ENCODE data around the gene ARHGAP42.

ARHGAP42 gene

GRCh38 chr11:100969008-100969407, 281.9 kb downstream of the ARHGAP42 start:
- no peak overlapping the region for H3K4me3 ChIP-seq (ENCODE audit: low read length)
- no peak for TF ChIP-seq ZNF274 (IDR thresholded peaks at IDR 0.05; ENCODE audit: low read depth, low read length)

DNA sequence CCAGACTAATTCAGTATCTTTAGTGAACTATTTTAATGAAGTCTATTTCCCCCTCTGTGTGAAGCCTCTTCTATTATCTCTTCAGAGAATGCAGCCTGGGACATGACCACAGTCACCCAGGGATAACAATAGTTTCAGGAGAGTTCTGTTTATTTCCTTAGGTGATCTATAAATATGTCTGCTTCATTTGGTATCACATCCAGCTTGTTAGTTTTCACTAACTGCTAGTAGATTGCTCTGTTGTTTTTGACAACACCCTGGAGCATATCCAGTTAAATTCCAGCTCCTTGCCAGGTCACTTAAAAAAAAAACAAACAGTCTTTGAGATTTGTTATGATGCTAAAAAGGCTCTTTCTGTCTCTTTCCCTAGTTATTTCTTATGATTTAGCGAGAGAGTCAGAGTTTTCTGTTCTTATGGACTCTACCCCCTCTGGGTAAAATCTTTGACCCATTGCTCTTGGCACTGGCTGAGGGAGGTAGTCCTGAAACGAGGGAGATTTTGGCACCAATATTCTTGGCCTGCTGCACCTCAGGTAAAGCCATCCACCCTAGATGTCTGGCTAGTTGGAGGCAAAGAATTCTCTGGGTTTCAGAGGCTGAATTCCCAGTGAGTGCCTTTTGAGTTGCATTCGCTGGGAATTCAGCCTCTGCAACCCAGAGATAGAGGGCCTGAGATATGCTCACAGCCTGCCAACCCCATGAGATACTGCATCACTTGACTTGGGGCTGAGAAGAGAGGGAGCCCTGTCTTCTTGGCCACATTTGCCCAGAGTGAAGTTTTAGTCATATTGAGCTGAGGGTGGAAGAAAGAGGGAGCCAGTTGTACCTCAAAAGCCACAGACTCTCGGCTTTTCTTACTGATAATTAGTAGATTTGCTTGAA, 283.4 kb downstream of the ARHGAP42 start:
- TF ChIP-seq ZNF274 (IDR thresholded peaks at IDR 0.05; ENCODE audit: low read depth, low read length) = no peak
- H3K4me3 ChIP-seq (ENCODE audit: low read length) = no peak overlapping the region

- TF ChIP-seq ZNF274 (IDR thresholded peaks at IDR 0.05; ENCODE audit: low read depth, low read length) = no peak
- H3K4me3 ChIP-seq (ENCODE audit: low read length) = no peak overlapping the region
These were observed 285.0 kb downstream of the ARHGAP42 start for GRCh38 chr11:100972046-100972445.

GRCh38 chr11:100978442-100978841, 291.4 kb downstream of the ARHGAP42 start:
- no peak overlapping the region for H3K4me3 ChIP-seq (ENCODE audit: low read length)
- TF ChIP-seq ZNF274 (IDR thresholded peaks at IDR 0.05; ENCODE audit: low read depth, low read length) = no peak

DNA sequence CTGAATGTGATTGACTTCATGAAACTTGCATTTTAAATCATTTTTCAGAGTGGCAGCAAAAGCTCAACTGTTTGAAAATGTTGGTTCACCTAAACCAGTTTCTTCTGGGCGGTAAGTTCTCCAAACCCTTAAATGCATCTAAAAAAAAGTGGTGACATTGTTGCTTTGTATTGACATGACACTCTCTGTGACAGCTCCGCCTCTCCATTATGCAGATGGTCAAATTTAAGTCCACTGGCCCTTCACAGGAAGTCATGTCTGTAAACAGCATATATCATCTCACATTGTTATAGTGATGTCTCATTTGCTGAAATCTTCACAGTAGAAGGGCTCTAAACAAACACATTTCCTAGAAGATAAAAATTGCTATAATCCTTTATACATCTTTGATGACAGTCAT, 291.9 kb downstream of the ARHGAP42 start:
- no peak overlapping the region for H3K4me3 ChIP-seq (ENCODE audit: low read length)
- TF ChIP-seq ZNF274 (IDR thresholded peaks at IDR 0.05; ENCODE audit: low read depth, low read length) = no peak

GRCh38 chr11:100980156-100980555, 293.1 kb downstream of the ARHGAP42 start:
- no peak for TF ChIP-seq ZNF274 (IDR thresholded peaks at IDR 0.05; ENCODE audit: low read depth, low read length)
- H3K4me3 ChIP-seq (ENCODE audit: low read length) = no peak overlapping the region

DNA sequence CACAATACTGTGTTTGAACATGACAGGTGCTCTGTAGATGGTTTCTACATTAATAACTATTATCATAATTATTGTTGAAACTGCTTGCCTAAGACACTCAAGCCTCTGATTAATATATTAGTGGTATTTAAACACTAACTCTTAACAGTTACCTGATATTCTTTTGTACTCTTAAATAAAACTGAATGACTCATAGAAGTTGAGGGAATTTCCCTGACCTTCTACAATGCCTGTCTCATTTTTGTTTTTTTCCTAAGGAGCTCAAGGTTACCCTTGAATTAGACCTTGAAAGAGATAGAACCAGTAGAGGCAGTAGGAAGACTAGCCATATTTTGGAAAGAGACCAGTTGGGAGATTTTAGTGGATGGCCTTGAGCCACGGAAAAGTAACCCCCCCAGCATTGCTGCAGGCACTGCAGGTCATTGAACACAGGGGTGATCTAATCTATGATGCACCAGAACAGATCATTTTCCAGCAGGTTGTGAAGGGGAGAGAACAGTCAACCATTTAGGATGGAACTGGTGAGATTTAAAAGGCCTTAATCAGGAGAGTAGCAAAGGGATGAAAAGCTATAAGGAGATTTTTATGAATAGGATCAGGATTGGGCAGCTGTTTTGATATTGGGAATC, 294.2 kb downstream of the ARHGAP42 start:
- H3K4me3 ChIP-seq (ENCODE audit: low read length) = no peak overlapping the region
- TF ChIP-seq ZNF274 (IDR thresholded peaks at IDR 0.05; ENCODE audit: low read depth, low read length) = no peak

DNA sequence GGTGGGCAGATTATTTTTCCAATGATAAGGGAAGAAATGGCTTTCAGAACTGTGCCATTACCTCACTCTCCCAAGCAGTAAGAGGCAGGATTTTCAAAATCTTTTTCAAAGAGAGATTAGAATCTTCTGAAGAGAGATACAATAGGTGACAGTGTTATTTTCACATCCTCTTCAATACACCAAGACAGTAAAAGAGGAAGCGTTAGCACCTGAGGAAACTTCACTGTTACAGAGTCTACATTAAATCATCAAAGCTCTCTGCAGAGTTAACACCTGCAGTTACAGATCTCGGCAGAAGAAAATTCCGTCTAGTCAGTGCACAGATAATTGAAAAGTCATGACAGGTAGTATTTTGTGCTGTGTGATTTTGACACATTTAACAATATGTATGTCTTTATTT, 297.6 kb downstream of the ARHGAP42 start:
- no peak for TF ChIP-seq ZNF274 (IDR thresholded peaks at IDR 0.05; ENCODE audit: low read depth, low read length)
- H3K4me3 ChIP-seq (ENCODE audit: low read length) = no peak overlapping the region

DNA sequence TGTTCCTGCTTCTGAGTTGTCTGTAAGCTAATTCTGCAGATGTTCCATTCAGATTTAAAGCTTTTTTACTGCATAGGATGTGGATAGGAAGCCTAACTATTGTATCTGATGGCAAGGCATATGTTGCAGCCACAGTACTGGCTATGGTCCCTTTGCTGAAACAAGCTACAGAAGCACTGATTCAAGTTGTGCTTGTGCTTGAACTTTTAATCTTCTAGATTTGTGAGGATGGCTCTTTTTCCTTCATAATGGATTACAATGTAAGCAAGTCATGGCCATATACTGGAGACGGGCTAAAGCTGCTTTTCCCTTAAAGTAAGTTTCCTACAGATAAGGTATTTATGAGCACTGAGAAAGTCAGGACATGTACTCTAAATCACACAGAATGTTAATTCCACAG, 303.8 kb downstream of the ARHGAP42 start:
- no peak overlapping the region for H3K4me3 ChIP-seq (ENCODE audit: low read length)
- no peak for TF ChIP-seq ZNF274 (IDR thresholded peaks at IDR 0.05; ENCODE audit: low read depth, low read length)

DNA sequence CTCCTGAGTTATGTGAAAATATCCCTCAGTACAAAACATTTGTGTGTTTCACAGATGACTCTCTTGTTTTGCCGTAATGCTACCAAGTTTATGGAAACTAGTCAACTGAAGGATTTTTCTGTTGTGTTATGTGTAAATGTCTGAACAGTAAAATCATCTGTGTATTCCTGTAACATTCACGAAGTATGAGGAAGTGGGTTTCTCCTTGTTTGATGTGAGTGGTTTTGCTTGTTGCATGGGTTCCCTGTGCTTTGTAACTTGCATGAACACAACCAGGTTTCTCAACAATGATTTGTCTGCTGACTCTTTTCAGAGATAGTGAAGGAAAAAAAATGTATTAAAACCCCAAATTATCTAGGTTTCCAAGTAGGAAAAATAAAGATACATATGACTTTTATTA, 304.5 kb downstream of the ARHGAP42 start:
- TF ChIP-seq ZNF274 (IDR thresholded peaks at IDR 0.05; ENCODE audit: low read depth, low read length) = no peak

GRCh38 chr11:100994966-100995365, 307.9 kb downstream of the ARHGAP42 start:
- no peak for TF ChIP-seq ZNF274 (IDR thresholded peaks at IDR 0.05; ENCODE audit: low read depth, low read length)
- no peak overlapping the region for H3K4me3 ChIP-seq (ENCODE audit: low read length)

More for the DNA sequence above, 304.5 kb downstream of the ARHGAP42 start:
- H3K4me3 ChIP-seq (ENCODE audit: low read length) = no peak overlapping the region

DNA sequence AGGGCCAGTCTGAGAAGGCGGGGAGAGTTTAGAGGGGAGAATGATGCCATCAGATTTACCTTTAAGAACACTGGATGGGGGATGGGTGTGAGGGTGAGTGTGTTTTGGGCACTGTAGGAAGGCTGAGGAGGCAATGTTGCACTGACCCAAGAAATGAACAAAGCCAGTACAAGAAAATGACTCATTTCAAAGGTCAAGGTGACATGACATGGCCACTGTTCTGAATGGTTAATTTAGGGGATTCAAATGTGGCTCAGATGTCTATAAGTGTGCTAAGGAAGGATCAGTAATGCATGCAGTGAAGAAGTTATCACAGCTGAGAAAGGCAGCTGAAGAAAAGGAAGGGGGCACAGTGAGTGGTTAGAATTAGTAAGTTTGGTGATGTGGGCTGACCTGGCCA, 312.7 kb downstream of the ARHGAP42 start:
- no peak overlapping the region for H3K4me3 ChIP-seq (ENCODE audit: low read length)
- TF ChIP-seq ZNF274 (IDR thresholded peaks at IDR 0.05; ENCODE audit: low read depth, low read length) = no peak

GRCh38 chr11:101003468-101003867, 316.4 kb downstream of the ARHGAP42 start:
- no peak overlapping the region for H3K4me3 ChIP-seq (ENCODE audit: low read length)
- TF ChIP-seq ZNF274 (IDR thresholded peaks at IDR 0.05; ENCODE audit: low read depth, low read length) = no peak

DNA sequence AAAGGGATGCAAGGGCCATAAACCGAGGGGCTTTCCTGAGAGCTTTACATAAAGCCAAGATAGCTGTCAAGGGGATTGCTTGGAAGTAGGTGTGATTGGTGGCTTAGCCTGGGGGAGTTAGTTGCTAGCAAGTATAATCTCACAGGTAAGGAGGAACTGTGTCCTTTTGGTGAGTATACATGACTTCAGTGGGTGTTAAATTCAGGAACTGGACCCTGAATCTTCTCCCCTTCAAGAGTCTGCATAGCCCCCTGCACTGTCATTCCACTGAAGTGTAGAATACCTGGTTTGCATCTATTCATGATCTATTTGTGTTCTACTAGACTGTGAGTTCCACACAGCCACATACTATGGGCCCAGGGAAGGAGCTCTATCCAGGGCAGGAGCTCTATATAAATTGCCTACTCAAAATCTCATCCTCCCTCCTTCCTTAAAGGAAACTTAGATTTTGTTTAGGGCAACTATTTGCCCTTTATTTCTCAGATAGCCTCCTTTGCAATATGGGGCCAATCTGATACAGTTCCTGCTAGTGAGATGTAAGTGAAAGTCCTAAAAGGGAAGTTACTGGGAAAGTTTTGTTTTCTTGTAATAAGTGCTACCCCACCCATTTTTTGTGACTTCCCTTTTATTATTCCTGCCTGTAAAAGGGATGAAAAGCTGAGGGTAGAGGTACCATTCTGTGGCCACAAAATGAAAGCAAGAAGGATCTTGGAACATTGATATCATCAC, 322.0 kb downstream of the ARHGAP42 start:
- no peak overlapping the region for H3K4me3 ChIP-seq (ENCODE audit: low read length)
- no peak for TF ChIP-seq ZNF274 (IDR thresholded peaks at IDR 0.05; ENCODE audit: low read depth, low read length)

- TF ChIP-seq ZNF274 (IDR thresholded peaks at IDR 0.05; ENCODE audit: low read depth, low read length) = no peak
- no peak overlapping the region for H3K4me3 ChIP-seq (ENCODE audit: low read length)
These were observed 322.6 kb downstream of the ARHGAP42 start for GRCh38 chr11:101009690-101010055.

Data from GM08714 (cell line).